HG03354 (cell line): ENCODE measurements around the gene DBN1.

Experiments
- ATAC-seq: cut with Tn5 transposase; IDR thresholded peaks from one replicate; pipeline ENCODE4 v1.9.1; 2021; ENCODE audit warnings: mild to moderate bottlenecking; ENCODE audit not compliant: unreplicated experiment, poor library complexity, severe bottlenecking

DBN1 gene

GRCh38 chr5:177459357-177459756, 14.1 kb downstream of the DBN1 start:
- ATAC-seq: no peak

GRCh38 chr5:177458912-177459350, 14.5 kb downstream of the DBN1 start:
- ATAC-seq: no peak

- no peak for ATAC-seq
These were observed 15.4 kb downstream of the DBN1 start for GRCh38 chr5:177457852-177458681.

GRCh38 chr5:177456976-177457851, 16.2 kb downstream of the DBN1 start:
- ATAC-seq: peak; percentile 54

- ATAC-seq: no peak
These were observed 16.9 kb downstream of the DBN1 start for GRCh38 chr5:177456591-177456964.

GRCh38 chr5:177455661-177456590, 17.5 kb downstream of the DBN1 start:
- ATAC-seq: peak; percentile 24

- ATAC-seq: peak; percentile 55
These were observed 18.3 kb downstream of the DBN1 start for GRCh38 chr5:177455036-177455660.

- peak; percentile 50 for ATAC-seq
These were observed 18.9 kb downstream of the DBN1 start for GRCh38 chr5:177454397-177455035.

GRCh38 chr5:177453852-177454396, 19.5 kb downstream of the DBN1 start:
- peak; percentile 2 for ATAC-seq

GRCh38 chr5:177452688-177453638, 20.5 kb downstream of the DBN1 start:
- ATAC-seq: no peak

- ATAC-seq: no peak
These were observed 22.6 kb downstream of the DBN1 start for GRCh38 chr5:177450667-177451424.

GRCh38 chr5:177449140-177450061, 24.0 kb downstream of the DBN1 start:
- no peak for ATAC-seq

- no peak for ATAC-seq
These were observed 25.0 kb downstream of the DBN1 start for GRCh38 chr5:177448244-177448950.

- ATAC-seq: no peak
These were observed 25.7 kb downstream of the DBN1 start for GRCh38 chr5:177447611-177448243.
